Measurements from ENCODE around the gene CRTC1.
"Not testable (repeated sequence)": the region's sequence is repeated elsewhere in the genome, so short reads cannot be mapped to it uniquely, and the experiment has no call there.

Gene CRTC1

GRCh38 chr19:18701250-18701608, 17.7 kb downstream of the CRTC1 start:
- no peak for DNase-seq (ENCODE audit: low spot score)

DNA sequence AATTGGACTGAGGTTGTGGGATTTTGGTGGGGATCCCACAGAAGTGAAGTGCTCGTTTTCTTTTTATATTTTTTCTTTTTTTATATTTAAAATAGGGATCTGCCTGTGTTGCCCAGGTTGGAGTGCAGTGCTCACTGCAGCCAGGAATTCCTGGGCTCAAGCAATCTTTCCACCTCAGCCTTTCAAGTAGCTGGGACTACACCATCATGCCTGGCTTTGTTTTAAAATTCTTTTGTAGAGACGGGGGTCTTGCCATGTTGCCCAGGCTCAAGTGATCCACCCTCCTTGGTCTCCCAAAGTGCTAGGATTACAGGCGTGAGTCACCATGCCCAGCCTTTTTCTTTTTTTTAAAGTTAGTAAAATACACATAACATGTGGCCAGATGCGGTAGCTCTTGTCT, 20.6 kb downstream of the CRTC1 start:
- DNase-seq (ENCODE audit: low spot score): no peak

DNA sequence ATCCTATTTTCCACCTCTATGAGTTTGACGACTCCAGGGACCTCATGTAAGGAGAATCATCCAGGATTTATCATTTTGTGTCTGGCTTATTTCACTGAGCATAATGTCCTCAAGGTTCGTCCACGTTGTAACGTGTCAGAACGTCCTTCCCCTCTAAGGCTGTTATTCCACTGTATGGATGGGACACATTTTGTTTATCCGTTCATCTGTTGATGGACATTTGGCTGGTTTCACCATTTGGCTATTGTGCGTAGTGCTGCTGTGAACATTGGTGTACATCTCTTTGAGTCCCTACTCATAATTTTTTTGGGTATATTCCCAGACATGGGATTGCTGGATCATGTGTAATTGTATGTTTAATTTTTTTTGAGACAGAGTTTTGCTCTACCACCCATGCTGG, 21.5 kb downstream of the CRTC1 start:
- DNase-seq (ENCODE audit: low spot score): no peak

GRCh38 chr19:18708452-18709231, 25.2 kb downstream of the CRTC1 start:
- DNase-seq (ENCODE audit: low spot score): no peak

DNA sequence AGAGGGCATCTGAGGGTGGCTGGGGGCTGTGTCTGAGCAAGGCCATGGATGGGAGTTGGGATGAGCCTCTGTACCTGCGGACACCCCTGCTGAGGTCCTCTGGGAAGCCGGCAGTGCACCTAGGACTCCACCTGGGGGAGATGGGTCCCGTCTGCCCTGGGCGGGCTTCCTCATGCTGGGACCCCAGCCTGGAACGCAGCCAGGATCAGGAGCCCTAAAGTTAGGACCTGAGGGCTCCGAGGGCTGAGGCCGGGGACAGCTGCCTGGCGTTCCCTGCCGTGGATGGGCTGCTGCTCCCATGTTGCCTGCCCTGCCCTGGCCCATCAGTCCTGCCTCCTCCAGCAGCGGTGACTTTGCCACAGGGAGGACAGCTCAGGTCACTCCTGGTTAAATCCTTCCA, 26.1 kb downstream of the CRTC1 start:
- no peak for DNase-seq (ENCODE audit: low spot score)

DNA sequence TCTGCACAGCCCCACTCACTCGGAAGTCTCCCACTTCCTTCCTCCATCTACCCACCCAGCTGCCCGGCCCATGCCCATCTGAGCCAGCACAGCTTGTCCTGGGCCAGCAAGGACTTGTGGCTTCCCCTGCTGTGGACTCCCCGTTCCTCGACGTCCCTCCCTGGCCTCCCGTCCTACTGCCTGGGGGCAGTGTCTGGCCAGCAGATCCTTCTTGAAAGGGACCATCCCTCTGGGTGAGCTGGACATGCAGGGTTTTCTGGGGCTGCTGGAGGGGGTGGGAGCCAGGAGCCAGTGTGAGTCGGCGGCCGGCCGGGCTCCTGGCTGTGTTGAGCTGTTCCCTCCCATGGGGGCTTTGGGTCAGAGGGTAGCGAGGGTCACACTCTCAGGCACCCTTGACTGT, 26.7 kb downstream of the CRTC1 start:
- no peak for DNase-seq (ENCODE audit: low spot score)

DNA sequence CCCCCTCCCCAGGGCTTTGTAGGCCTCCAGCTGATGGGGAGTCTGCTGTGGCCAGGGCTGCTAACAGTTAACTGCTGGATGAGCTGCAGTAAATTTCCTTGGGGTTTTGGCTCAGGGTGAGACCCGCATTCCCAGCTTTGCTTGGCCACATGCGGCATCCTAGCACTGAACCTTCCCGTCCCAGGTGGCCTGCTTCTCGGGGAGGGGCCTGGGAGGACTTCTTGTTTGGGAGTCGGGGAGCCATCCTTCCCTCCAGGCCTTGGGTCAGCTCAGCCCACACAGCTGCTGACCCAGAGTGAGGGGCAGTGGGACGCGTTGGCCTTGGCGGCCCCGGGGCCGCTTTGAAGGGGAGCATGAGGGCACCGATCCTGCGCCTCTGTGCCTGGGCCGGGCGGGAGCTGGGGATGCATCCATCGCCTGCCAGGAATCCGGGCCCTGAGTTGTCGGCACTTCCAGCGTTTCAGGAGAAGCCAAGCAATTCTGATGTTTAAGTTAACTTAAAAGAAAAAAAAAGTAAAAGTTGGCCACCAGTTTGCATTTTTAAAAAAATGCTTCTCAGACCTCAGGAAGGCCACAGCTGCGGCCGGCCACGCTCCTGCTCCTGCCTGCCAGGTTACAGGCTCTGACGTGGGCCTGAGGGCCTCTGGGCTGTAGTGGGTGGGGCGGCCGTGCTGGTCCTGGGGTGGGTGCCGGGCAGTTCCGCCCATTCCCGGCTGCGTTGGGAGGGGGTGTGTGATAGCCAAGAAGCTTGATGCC, 27.7 kb downstream of the CRTC1 start:
- DNase-seq (ENCODE audit: low spot score): peak; percentile 90

- DNase-seq (ENCODE audit: low spot score): no peak
Observed at GRCh38 chr19:18711893-18712292, 28.4 kb downstream of the CRTC1 start.

GRCh38 chr19:18712981-18713380, 29.5 kb downstream of the CRTC1 start:
- no peak for DNase-seq (ENCODE audit: low spot score)

DNA sequence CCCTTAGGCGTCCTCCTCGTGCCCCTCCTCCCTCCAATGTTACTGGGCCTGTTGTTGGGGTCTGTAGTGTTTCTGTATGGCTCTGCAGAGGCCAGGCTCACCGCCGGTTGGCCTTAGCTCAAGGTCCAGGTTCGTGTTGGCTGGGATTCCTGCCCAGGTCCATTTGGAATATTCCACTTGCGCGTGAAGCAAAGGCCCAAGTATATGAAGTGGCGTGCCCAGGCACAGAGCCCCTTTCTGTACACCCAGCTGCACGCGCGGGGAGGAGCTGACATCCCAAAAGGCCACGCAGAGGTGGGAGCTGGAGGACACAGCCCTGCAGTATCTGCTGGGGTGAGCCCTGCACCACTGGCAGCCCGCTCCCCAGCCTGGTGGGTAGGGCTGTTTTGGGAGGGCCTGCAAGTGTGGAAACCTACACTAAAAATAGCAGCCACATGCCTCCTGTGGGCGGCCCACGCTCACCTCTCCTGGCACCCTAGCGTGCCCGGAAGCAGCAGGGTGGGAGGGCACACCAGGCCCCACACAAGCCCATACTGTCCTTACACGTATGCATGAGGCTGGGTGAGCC, 30.2 kb downstream of the CRTC1 start:
- DNase-seq (ENCODE audit: low spot score): no peak

GRCh38 chr19:18715416-18715815, 31.9 kb downstream of the CRTC1 start:
- DNase-seq (ENCODE audit: low spot score): no peak

- no peak for DNase-seq (ENCODE audit: low spot score)
Observed at GRCh38 chr19:18716857-18717256, 33.4 kb downstream of the CRTC1 start.

GRCh38 chr19:18717601-18718000, 34.1 kb downstream of the CRTC1 start:
- DNase-seq (ENCODE audit: low spot score): no peak

DNA sequence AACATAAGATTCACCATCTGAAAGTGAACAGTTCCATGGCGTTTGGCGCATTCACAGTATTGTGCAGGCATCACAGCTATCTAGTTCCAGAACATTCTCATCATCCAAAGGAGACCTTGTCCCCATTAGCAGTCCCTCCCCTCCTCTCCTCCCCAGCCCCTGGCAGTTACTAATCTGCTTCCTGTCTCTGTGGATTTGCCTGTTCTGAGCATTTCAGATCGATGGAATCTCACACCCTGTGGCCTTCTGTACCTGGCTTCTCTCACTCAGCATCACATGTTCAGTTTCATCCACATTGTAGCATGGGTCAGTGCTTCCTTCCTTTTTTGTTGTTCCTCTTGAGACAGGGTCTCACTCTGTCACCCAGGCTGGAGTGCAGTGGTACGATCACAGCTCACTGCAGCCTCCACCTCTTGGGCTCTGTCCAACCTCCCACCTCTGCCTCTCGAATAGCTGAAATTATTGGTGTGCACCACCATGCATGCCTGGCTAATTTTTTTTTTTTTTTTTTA, 34.6 kb downstream of the CRTC1 start:
- no peak for DNase-seq (ENCODE audit: low spot score)

- DNase-seq (ENCODE audit: low spot score): no peak
Observed at GRCh38 chr19:18718846-18719458, 35.5 kb downstream of the CRTC1 start.

DNA sequence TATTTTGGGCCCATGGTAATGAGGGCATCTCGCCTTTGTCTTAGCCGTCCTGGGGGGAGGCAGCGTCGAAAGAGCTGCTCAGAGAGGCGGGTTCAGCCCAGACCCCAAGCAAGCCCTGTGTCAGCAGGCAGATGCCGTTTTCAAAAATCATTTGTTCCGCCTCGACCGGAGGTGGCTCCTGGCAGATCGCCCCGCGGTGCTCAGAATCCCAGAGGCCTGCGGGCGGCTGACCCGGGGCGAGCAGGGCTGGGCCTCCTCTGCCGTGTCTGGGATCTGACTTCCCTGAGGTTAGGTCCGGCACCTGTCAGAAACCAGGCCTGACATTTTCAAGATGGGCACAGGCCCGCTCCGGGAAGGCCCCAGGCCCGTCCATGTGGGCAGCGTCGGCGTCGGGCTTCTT, 36.1 kb downstream of the CRTC1 start:
- no peak for DNase-seq (ENCODE audit: low spot score)

- no peak for DNase-seq (ENCODE audit: low spot score)
Observed at GRCh38 chr19:18723871-18724377, 40.4 kb downstream of the CRTC1 start.

- DNase-seq (ENCODE audit: low spot score): no peak
Observed at GRCh38 chr19:18725841-18726770, 42.6 kb downstream of the CRTC1 start.

DNA sequence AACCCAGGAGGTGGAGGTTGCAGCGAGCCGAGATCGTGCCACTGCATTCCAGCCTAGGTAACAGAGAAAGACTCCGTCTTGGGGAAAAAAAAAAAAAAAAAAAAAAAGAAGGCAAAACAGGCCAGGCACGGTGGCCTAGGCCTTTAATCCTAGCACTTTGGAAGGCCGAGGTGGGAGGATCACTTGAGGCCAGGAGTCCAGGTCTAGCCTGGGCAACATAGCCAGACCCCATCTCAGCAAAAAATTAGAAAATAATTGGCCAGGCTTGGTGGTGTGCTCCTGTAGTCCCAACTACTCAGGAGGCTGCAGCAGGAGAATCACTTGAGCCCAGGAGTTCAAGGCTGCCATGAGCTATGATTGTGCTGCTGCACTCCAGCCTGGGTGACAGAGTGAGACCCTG, 43.4 kb downstream of the CRTC1 start:
- no peak for DNase-seq (ENCODE audit: low spot score)

DNA sequence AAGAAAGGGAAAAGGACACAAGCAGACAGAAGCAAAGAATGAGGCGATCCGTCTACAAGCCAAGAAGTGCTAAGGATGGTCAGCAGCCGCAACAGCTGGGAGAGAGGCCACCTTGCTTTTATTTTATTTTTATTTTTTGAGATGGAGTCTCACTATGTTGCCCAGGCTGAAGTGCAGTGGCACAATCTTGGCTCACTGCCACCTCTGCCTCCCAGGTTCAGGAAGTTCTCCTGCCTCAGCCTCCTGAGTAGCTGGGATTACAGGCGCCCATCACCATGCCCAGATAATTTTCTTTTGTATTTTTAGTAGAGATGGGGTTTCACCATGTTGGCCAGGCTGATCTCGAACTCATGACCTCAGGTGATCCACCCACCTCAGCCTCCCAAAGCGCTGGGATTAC, 44.1 kb downstream of the CRTC1 start:
- DNase-seq (ENCODE audit: low spot score): not testable (repeated sequence)

DNA sequence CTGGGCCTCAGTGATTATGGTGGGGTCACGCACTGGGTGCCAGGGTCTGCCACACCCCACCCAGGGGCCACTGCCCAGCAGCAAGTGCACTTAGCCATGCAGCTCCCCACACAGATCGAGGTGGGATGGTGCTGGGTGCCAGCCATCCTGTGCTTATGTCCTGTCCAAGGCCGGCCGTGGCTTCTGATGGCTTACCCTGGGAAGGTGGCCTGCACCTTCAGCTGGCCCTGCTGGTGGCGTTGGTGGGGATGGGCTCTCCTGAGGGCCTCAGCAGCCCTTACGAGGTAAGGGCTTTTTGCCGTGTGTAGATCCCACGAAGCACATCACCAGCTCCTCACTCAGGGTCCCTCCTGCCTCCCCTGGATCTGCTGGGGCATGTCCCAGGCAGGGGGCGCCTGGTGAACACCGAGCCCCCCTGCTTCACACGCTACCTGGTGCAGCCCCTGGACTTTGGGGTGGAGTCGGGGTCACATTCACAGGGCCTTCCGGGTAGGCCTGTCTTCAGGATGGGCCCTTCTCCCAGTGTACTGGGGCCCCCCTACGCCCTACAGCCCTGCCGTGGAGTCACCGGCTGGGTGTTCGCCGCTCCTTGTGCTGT, 46.6 kb downstream of the CRTC1 start:
- no peak for DNase-seq (ENCODE audit: low spot score)
